Transverse colon (tissue), 4 donors: ENCODE measurements around the gene FAM20C. TPM values are rescaled to one million over a fixed set of nuclear protein-coding genes. Genes with fewer than 3 reads are reported as not detected.

ENCODE experiments used
- DNase-seq: peaks from one replicate; pipeline ENCODE4 v3.0.0-alpha.2; 2019
- H3K27ac ChIP-seq, 4 donors: fragments of 200-600 bp; sonication (generic); 2 replicates each; pipeline ENCODE4 v1.5.1; 2016 to 2018; ENCODE audit warnings: inconsistent platforms in 4 of 4
- H3K27me3 ChIP-seq: fragments of 200-600 bp; sonication (generic); 2 replicates; pipeline ENCODE4 v1.5.1; 2017; ENCODE audit warnings: inconsistent platforms
- H3K36me3 ChIP-seq, 4 donors: fragments of 200-600 bp; sonication (generic); 2 replicates each; pipeline ENCODE4 v1.5.1; 2017 to 2019; ENCODE audit warnings: inconsistent platforms in 4 of 4
- H3K4me1 ChIP-seq, 4 donors: fragments of 200-600 bp; sonication (generic); 2 replicates each; pipeline ENCODE4 v1.5.1; 2017 to 2020; ENCODE audit warnings: inconsistent platforms in 4 of 4
- H3K4me3 ChIP-seq, 4 donors: fragments of 200-600 bp; sonication (generic); 1 replicate in 1 of 4; 2 replicates in 3 of 4; pipeline versions ENCODE4 v1.5.1 to v1.6.1; 2017 to 2019; ENCODE audit warnings: inconsistent platforms in 4 of 4
- H3K9me3 ChIP-seq, 2 donors: fragments of 200-600 bp; sonication (generic); 2 replicates each; pipeline ENCODE4 v1.5.1; 2017 to 2019; ENCODE audit warnings: inconsistent platforms in 2 of 2
- CTCF ChIP-seq, 5 experiments: fragments of 200-600 bp in 3 of 5; fragments of 450-650 bp in 2 of 5; sonication (generic) in 3 of 5; IDR thresholded peaks; 1 replicate in 2 of 5; 2 replicates in 3 of 5; pipeline ENCODE4 v1.5.1; 2016 to 2017; ENCODE audit warnings: antibody characterized with exemption in 5 of 5, inconsistent platforms in 3 of 5, mild to moderate bottlenecking in 2 of 5, moderate library complexity in 1 of 5
- EP300 ChIP-seq: sonication (generic); formaldehyde crosslinking; IDR thresholded peaks from one replicate; pipeline ENCODE4 v1.6.1; 2017; ENCODE audit warnings: antibody characterized with exemption, low read depth
- POLR2A ChIP-seq: fragments of 450-650 bp; IDR thresholded peaks from one replicate; pipeline ENCODE4 v1.6.1; 2016; ENCODE audit warnings: antibody characterized with exemption, mild to moderate bottlenecking, moderate library complexity
- POLR2AphosphoS5 ChIP-seq, 3 donors: sonication (generic); formaldehyde crosslinking; IDR thresholded peaks; one replicate each; pipeline ENCODE4 v1.6.1; 2016; ENCODE audit warnings: antibody characterized with exemption in 3 of 3
- WGBS, 2 donors: methylation state at CpG; one replicate each; pipeline ENCODE4 v1.1.5; 2018; ENCODE audit warnings: low coverage in 1 of 2; 5-methylcytosine and 5-hydroxymethylcytosine counted together
- in situ Hi-C, 4 donors: fragments of 200-750 bp; cut with MboI; loops; one replicate each; pipeline versions ENCODE4 v1.15.0 to v1.15.1; 2017; ENCODE audit warnings: low sequenced_read_pairs in 3 of 4, low pct_ligation_motif_present in 1 of 4, low pct_unique_long_range_greater_than_20kb in 1 of 4
- intact Hi-C: fragments of 100-400 bp; cut with DNase I; formaldehyde crosslinking; loops from one replicate; pipeline ENCODE4 v1.15.1; 2023; ENCODE audit warnings: low total_unique reads
- total RNA-seq, 4 donors: library from RNA; depleted of rRNA; stranded (reverse); fragments of >200 nt; gene quantifications; one replicate each; pipeline ENCODE4 v1.1.0, GENCODE V29; 2016

FAM20C gene
- total RNA-seq, 4 donors from 2014 or later = 10.5 to 62.3 (median 23.5) TPM

DNA sequence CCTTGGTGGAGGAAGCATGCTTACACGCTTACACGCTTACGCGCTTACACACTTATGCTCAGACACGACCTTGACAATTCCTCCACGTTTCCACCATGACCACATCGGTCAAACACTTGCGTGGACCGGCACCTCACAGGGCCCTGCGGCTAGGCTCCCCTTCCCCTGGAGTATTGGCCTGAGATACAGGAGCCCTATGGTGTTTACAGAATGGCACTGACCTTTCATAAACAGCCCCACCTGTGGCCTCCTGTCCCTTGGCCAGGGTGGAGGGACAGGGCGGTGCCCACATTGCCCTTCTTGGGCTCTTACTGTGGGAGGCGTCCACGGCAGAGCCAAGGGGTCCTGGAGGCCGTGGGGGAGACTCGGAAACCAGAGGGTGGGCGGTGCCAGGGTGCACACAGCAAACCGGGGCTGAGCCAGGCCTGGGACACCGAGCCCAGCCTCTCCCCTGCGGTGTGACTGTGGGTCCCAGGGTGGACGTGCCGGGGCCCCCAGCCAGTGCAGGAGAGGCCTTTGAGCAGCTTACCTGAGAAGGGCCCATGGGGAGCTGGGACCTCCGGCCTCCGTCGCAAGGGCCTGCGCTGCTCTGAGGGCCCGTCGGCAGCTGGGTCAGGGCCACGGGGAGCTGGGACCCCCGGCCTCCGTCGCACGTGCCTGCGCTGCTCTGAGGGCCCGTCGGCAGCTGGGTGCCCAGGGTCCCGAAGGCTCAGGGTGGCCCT lies 53.4 kb downstream of the FAM20C start:
- intact Hi-C loops (no loop called here), in situ Hi-C loops (no loop called here)
- peaks cover 0 to 6% (median 0%) of the 10 kb centered on the region in 4 donors for H3K4me1 ChIP-seq
- H3K36me3 ChIP-seq = peaks cover 0 to 6% (median 0%) of the 10 kb centered on the region in 4 donors
- TF ChIP-seq EP300 = no peak
- no peak for TF ChIP-seq POLR2AphosphoS5 (IDR thresholded peaks at IDR 0.05)
- no peak for TF ChIP-seq CTCF (IDR thresholded peaks at IDR 0.05)
- no peak for TF ChIP-seq POLR2A
- H3K4me3 ChIP-seq = no peak overlapping the region
- 92% methylated on average over 32 of the region's 36 CpGs; no CpG with 5 or more reads in 1 of the 2 donors for WGBS, 2 donors
- no peaks in the 10 kb centered on the region for H3K27me3 ChIP-seq
- DNase-seq = no peak
- no peak overlapping the region for H3K27ac ChIP-seq
- H3K9me3 ChIP-seq = no peaks in the 10 kb centered on the region

DNA sequence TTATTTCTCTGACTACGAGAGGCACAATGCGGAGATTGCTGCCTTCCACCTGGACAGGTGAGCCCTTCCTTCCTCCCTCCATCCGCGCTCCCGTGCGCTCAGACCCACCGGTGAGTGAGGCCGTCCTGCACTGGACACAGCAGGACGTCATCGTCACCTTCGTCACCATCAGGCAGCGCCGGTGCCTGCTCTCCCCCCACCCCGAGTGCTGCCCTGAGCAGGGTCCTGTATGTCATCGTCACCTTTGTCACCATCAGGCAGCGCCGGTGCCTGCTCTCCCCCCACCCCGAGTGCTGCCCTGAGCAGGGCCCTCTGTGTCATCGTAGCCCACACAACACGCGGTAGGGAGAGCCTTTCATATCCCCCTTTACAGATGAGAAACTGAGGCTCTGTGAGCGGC lies 54.1 kb downstream of the FAM20C start:
- H3K9me3 ChIP-seq = no peaks in the 10 kb centered on the region
- H3K27me3 ChIP-seq = no peaks in the 10 kb centered on the region
- WGBS, 2 donors = 88 to 93% methylated on average over 14 to 21 of the region's 22 CpGs
- no peak overlapping the region for H3K4me3 ChIP-seq
- no peak overlapping the region for H3K27ac ChIP-seq
- no peak for TF ChIP-seq POLR2A
- no peak for TF ChIP-seq POLR2AphosphoS5 (IDR thresholded peaks at IDR 0.05)
- peaks cover 0 to 4% (median 0%) of the 10 kb centered on the region in 4 donors for H3K4me1 ChIP-seq
- no peak for DNase-seq
- peaks cover 0 to 6% (median 0%) of the 10 kb centered on the region in 4 donors for H3K36me3 ChIP-seq
- intact Hi-C loops = no loop called here
- in situ Hi-C loops = no loop called here

DNA sequence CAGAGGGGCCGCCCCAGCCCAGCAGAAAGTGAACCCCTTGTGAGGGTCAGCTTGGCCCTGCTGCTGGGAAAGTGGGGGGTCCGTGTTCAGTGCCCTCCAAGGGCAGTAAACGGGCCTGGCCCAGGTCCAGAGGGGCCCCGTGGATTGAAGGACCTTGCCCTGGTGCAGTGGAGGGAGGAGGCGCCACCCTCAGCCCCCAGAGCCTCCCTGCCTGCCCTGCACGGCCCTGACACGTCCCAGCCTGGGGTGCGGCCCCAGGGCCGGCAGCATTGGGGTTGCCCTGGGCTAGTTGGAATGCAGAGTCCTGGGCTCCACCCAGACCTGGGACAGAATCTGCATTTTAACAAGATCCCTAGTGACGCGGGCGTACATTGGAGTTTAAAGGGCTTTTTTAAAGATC lies 54.8 kb downstream of the FAM20C start:
- DNase-seq = no peak
- H3K4me1 ChIP-seq = peaks cover 0 to 4% (median 0%) of the 10 kb centered on the region in 4 donors
- H3K4me3 ChIP-seq = no peak overlapping the region
- H3K27me3 ChIP-seq = no peaks in the 10 kb centered on the region
- no peak overlapping the region for H3K27ac ChIP-seq
- intact Hi-C loops = no loop called here
- 81 to 100% methylated on average over 1 to 8 of the region's 12 CpGs for WGBS, 2 donors
- in situ Hi-C loops = no loop called here
- peaks cover 0 to 6% (median 0%) of the 10 kb centered on the region in 4 donors for H3K36me3 ChIP-seq
- TF ChIP-seq CTCF (IDR thresholded peaks at IDR 0.05) = no peak
- TF ChIP-seq POLR2AphosphoS5 (IDR thresholded peaks at IDR 0.05) = no peak
- TF ChIP-seq EP300 = no peak
- TF ChIP-seq POLR2A = no peak
- H3K9me3 ChIP-seq = no peaks in the 10 kb centered on the region

DNA sequence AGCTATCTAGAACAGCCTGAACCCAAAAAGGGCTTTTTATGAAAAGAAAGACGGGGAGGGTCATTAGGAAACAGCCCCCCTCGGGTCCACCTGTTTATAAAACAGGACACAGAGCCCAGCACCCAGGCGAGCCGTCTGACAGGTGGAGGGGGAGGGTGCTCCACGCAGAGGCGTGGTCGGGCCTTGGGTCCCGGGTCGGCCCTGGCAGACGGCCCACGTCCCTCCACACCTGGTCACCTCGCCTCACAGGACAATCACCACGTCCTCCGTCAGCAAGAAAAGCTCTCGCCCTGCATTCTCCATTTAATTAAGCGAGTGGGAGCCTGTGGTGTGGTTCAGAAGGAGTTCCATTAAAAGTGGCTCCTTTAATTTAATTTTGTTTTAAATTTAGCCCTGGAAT lies 55.3 kb downstream of the FAM20C start:
- WGBS, 2 donors = 86 to 100% methylated on average over 2 to 16 of the region's 16 CpGs
- intact Hi-C loops = no loop called here
- no peak for TF ChIP-seq CTCF (IDR thresholded peaks at IDR 0.05)
- no peak for TF ChIP-seq EP300
- no peak for TF ChIP-seq POLR2AphosphoS5 (IDR thresholded peaks at IDR 0.05)
- TF ChIP-seq POLR2A = no peak
- in situ Hi-C loops = no loop called here
- H3K9me3 ChIP-seq = no peaks in the 10 kb centered on the region
- H3K27ac ChIP-seq = no peak overlapping the region
- peaks cover 0 to 6% (median 0%) of the 10 kb centered on the region in 4 donors for H3K36me3 ChIP-seq
- H3K4me3 ChIP-seq = no peak overlapping the region
- no peaks in the 10 kb centered on the region for H3K27me3 ChIP-seq
- H3K4me1 ChIP-seq = peaks cover 0 to 4% (median 0%) of the 10 kb centered on the region in 4 donors
- no peak for DNase-seq
